Breast epithelium (tissue), 3 donors: Measurements from ENCODE around the gene C11orf24.

Experiments
- POLR2A ChIP-seq: fragments of 450-650 bp; IDR thresholded peaks from one replicate; pipeline ENCODE4 v1.6.1; 2016; ENCODE audit warnings: antibody characterized with exemption, mild to moderate bottlenecking, moderate library complexity
- POLR2AphosphoS5 ChIP-seq, 3 donors: sonication (generic); formaldehyde crosslinking; IDR thresholded peaks; one replicate each; pipeline ENCODE4 v1.6.1; 2017; ENCODE audit warnings: antibody characterized with exemption in 3 of 3
- TF ChIP-seq, protein P1 (sequence below), 3 donors: fragments of 450-650 bp; IDR thresholded peaks; one replicate each; pipeline ENCODE4 v1.5.1; 2016 to 2017; ENCODE audit warnings: antibody characterized with exemption in 3 of 3, mild to moderate bottlenecking in 3 of 3, moderate library complexity in 3 of 3

- TF ChIP-seq, protein P1, sequence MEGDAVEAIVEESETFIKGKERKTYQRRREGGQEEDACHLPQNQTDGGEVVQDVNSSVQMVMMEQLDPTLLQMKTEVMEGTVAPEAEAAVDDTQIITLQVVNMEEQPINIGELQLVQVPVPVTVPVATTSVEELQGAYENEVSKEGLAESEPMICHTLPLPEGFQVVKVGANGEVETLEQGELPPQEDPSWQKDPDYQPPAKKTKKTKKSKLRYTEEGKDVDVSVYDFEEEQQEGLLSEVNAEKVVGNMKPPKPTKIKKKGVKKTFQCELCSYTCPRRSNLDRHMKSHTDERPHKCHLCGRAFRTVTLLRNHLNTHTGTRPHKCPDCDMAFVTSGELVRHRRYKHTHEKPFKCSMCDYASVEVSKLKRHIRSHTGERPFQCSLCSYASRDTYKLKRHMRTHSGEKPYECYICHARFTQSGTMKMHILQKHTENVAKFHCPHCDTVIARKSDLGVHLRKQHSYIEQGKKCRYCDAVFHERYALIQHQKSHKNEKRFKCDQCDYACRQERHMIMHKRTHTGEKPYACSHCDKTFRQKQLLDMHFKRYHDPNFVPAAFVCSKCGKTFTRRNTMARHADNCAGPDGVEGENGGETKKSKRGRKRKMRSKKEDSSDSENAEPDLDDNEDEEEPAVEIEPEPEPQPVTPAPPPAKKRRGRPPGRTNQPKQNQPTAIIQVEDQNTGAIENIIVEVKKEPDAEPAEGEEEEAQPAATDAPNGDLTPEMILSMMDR (IDR thresholded peaks at IDR 0.05) = no peak
- TF ChIP-seq POLR2A (no peak), POLR2AphosphoS5 (IDR thresholded peaks at IDR 0.05) (no peak)
Observed at GRCh38 chr11:68275721-68276507, 4.1 kb upstream of the C11orf24 start.
